GM12878 (cell line): Measurements from ENCODE around the gene BCAS3. TPM values are rescaled to one million over a fixed set of nuclear protein-coding genes. Genes with fewer than 3 reads are reported as not detected.

ENCODE experiments used
- ATAC-seq: fragments of 200-7000 bp; cut with Tn5 transposase; 3 replicates; pipeline ENCODE4 v1.9.1; 2020; ENCODE audit warnings: mild to moderate bottlenecking, moderate library complexity
- BruUV-seq: library from RNA; stranded (reverse); fragments of 400-500 nt; replicated peaks from 2 replicates; lab custom pipeline; 2021; lab: Mats Ljungman, UMichigan
- CTCF ChIA-PET: fragments of 300-600 bp; sonication (Branson Sonifier 250); formaldehyde crosslinking; extraction: SDS; loops from one replicate; lab custom pipeline; 2021; ENCODE audit warnings: inconsistent platforms; lab: Yijun Ruan, JAX
- POLR2A ChIA-PET: fragments of 350-600 bp; formaldehyde crosslinking; extraction: SDS; loops from one replicate; lab custom pipeline; 2021; ENCODE audit warnings: inconsistent platforms; lab: Charles Lee
- RAD21 ChIA-PET: fragments of 300-600 bp; sonication (Branson Sonifier 250); formaldehyde crosslinking; loops from one replicate; lab custom pipeline; 2023; ENCODE audit warnings: antibody characterized with exemption; ENCODE audit not compliant: unreplicated experiment; lab: Charles Lee
- SMC1A ChIA-PET: fragments of 300-600 bp; sonication (Branson Sonifier 250); formaldehyde crosslinking; loops from one replicate; lab custom pipeline; 2023; ENCODE audit not compliant: unreplicated experiment, uncharacterized antibody; lab: Charles Lee
- DNase-seq: peaks from one replicate; pipeline ENCODE4 v3.0.0-alpha.2; 2011; ENCODE audit warnings: low read depth, low spot score
- FAIRE-seq: peaks from 3 replicates; lab custom pipeline; 2011; peaks lifted over from hg19 to GRCh38; lab: Jason Lieb, UNC
- H2AFZ ChIP-seq: 2 replicates; pipeline ENCODE4 v1.6.0; 2011; ENCODE audit warnings: low read depth, low read length, control low read depth; ENCODE audit not compliant: control insufficient read depth
- H3K27ac ChIP-seq: 2 replicates; pipeline ENCODE4 v1.5.1; 2011; ENCODE audit warnings: control low read depth; ENCODE audit not compliant: control insufficient read depth, insufficient read depth
- H3K27me3 ChIP-seq, 2 experiments: replicated peaks in 1 of 2; 2 replicates each; pipeline versions ENCODE4 v1.6.0 to v1.6.1; 2011; ENCODE audit warnings: low read length in 1 of 2; ENCODE audit not compliant: control insufficient read depth in 2 of 2, insufficient read depth in 2 of 2
- H3K36me3 ChIP-seq, 2 experiments: 2 replicates each; pipeline ENCODE4 v1.5.1; 2011; ENCODE audit warnings: low read length in 1 of 2; ENCODE audit not compliant: control insufficient read depth in 2 of 2, insufficient read depth in 2 of 2
- H3K4me1 ChIP-seq: 2 replicates; pipeline ENCODE4 v1.6.1; 2011; ENCODE audit warnings: mild to moderate bottlenecking, low read length, moderate library complexity, mixed read lengths; ENCODE audit not compliant: control insufficient read depth, insufficient read depth
- H3K4me2 ChIP-seq: 2 replicates; pipeline ENCODE4 v1.6.0; 2011; ENCODE audit warnings: control low read depth; ENCODE audit not compliant: control insufficient read depth, insufficient read depth
- H3K4me3 ChIP-seq: fragments of 200-600 bp; sonication (generic); 2 replicates; pipeline ENCODE4 v1.5.1; 2016
- H3K79me2 ChIP-seq: 2 replicates; pipeline ENCODE4 v1.6.0; 2011; ENCODE audit warnings: low read length; ENCODE audit not compliant: control insufficient read depth, insufficient read depth
- H3K9ac ChIP-seq: 2 replicates; pipeline ENCODE4 v1.8.0; 2011; ENCODE audit warnings: low read length, control low read depth, mixed read lengths; ENCODE audit not compliant: control insufficient read depth, insufficient read depth
- H3K9me3 ChIP-seq: replicated peaks from 3 replicates; pipeline ENCODE4 v1.5.1; 2011; ENCODE audit warnings: mild to moderate bottlenecking, low read length; ENCODE audit not compliant: control insufficient read depth, insufficient read depth
- H4K20me1 ChIP-seq: 2 replicates; pipeline ENCODE4 v1.6.0; 2011; ENCODE audit not compliant: control insufficient read depth, insufficient read depth
- HDAC2 ChIP-seq: fragments of 200-600 bp; sonication (generic); IDR thresholded peaks from 2 replicates; pipeline ENCODE4 v1.6.1; 2017
- TBL1XR1 ChIP-seq: IDR thresholded peaks from 2 replicates; pipeline ENCODE4 v1.6.1; 2012; ENCODE audit warnings: low read depth, low read length, improper control_type of control experiment
- WGBS: methylation state at CpG from one replicate; pipeline ENCODE4 v1.1.6; 2016; ENCODE audit warnings: low lambda C conversion rate; ENCODE audit not compliant: insufficient replicate concordance, insufficient coverage; ENCODE audit errors: missing lambda C conversion rate; 5-methylcytosine and 5-hydroxymethylcytosine counted together
- in situ Hi-C: fragments of 300-500 bp; cut with MboI; formaldehyde crosslinking; loops from 9 replicates; pipeline ENCODE4 v1.14.3; 2018; ENCODE audit warnings: mixed read lengths
- intact Hi-C: fragments of 100-400 bp; cut with micrococcal nuclease; formaldehyde crosslinking; loops from one replicate; pipeline ENCODE4 v1.14.2; 2022; ENCODE audit not compliant: unreplicated experiment
- polyA plus RNA-seq, 11 experiments: library from polyadenylated mRNA; depleted of rRNA in 4 of 11; unstranded in 6 of 11; stranded (reverse) in 5 of 11; fragments of >200 nt; fragmentation: Nextera tagmentation in 4 of 11; fragmentation: Illumina TruSeq in 1 of 11; extraction: Ambion mirVana in 4 of 11; extraction: Trizol in 1 of 11; gene quantifications; 1 replicate in 1 of 11; 2 replicates in 10 of 11; pipeline versions ENCODE4 v1.2.1 to v1.2.3, GENCODE V29; 2011 to 2016; ENCODE audit warnings: inconsistent platforms in 2 of 11, missing spikeins in 2 of 11, low read depth in 1 of 11
- total RNA-seq, 4 experiments: library from RNA; depleted of rRNA in 3 of 4; stranded (reverse); fragments of >200 nt in 3 of 4; fragmentation: Illumina TruSeq in 1 of 4; extraction: Trizol in 1 of 4; gene quantifications; 2 replicates each; pipeline versions ENCODE4 v1.2.1 to v1.2.3, GENCODE V29; 2013 to 2021
- TF ChIP-seq, protein P1 (sequence below): fragments of 450-650 bp; IDR thresholded peaks from 2 replicates; pipeline ENCODE4 v1.6.1; 2016; ENCODE audit warnings: mild to moderate bottlenecking
- TF ChIP-seq, protein P2 (sequence below): fragments of 450-650 bp; IDR thresholded peaks from 2 replicates; pipeline ENCODE4 v1.6.1; 2016; ENCODE audit warnings: mild to moderate bottlenecking, moderate library complexity, borderline replicate concordance
- TF ChIP-seq, protein P3 (sequence below): IDR thresholded peaks from 2 replicates; pipeline ENCODE4 v1.6.1; 2012; ENCODE audit warnings: low read depth, low read length, improper control_type of control experiment

The BCAS3 gene
- total and polyA plus RNA-seq, 10 of the 15 experiments (the other 5 are each of a cell fraction or from before 2014, with no cell fraction given) = 2.1 to 11.0 (median 6.6) TPM

DNA sequence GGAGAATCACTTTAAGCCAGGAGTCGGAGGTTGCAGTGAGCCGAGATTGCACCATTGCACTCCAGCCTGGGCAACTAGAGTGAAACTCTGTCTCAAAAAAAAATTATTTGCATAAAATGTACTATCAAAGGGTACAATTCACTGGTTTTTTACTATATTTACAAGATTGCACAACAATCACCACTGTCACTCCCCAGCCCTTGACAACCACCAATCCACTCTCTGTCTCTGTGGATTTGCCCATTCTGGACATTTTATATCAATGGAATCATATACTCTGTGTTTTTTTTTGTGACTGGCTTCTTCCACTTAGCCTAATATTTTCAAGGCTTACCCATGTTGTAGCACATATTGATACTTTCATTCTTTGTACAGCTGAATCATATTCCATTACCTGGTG is 740.8 kb downstream of the BCAS3 start:
- SMC1A ChIA-PET = interaction anchor here (1.4 kb wide), 1 partner anchor 10 kb away, joined by 3 read pairs; no protein-coding TSS in a partner anchor
- H3K27ac ChIP-seq = no peak overlapping the region
- POLR2A ChIA-PET = interaction anchor here (0.6 kb wide), 1 partner anchor 645 kb away, joined by 3 read pairs; no protein-coding TSS in a partner anchor
- no peak for TF ChIP-seq HDAC2
- TF ChIP-seq, protein P1, sequence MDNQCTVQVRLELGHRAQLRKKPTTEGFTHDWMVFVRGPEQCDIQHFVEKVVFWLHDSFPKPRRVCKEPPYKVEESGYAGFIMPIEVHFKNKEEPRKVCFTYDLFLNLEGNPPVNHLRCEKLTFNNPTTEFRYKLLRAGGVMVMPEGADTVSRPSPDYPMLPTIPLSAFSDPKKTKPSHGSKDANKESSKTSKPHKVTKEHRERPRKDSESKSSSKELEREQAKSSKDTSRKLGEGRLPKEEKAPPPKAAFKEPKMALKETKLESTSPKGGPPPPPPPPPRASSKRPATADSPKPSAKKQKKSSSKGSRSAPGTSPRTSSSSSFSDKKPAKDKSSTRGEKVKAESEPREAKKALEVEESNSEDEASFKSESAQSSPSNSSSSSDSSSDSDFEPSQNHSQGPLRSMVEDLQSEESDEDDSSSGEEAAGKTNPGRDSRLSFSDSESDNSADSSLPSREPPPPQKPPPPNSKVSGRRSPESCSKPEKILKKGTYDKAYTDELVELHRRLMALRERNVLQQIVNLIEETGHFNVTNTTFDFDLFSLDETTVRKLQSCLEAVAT = no peak
- TF ChIP-seq TBL1XR1 = no peak
- TF ChIP-seq, protein P2, sequence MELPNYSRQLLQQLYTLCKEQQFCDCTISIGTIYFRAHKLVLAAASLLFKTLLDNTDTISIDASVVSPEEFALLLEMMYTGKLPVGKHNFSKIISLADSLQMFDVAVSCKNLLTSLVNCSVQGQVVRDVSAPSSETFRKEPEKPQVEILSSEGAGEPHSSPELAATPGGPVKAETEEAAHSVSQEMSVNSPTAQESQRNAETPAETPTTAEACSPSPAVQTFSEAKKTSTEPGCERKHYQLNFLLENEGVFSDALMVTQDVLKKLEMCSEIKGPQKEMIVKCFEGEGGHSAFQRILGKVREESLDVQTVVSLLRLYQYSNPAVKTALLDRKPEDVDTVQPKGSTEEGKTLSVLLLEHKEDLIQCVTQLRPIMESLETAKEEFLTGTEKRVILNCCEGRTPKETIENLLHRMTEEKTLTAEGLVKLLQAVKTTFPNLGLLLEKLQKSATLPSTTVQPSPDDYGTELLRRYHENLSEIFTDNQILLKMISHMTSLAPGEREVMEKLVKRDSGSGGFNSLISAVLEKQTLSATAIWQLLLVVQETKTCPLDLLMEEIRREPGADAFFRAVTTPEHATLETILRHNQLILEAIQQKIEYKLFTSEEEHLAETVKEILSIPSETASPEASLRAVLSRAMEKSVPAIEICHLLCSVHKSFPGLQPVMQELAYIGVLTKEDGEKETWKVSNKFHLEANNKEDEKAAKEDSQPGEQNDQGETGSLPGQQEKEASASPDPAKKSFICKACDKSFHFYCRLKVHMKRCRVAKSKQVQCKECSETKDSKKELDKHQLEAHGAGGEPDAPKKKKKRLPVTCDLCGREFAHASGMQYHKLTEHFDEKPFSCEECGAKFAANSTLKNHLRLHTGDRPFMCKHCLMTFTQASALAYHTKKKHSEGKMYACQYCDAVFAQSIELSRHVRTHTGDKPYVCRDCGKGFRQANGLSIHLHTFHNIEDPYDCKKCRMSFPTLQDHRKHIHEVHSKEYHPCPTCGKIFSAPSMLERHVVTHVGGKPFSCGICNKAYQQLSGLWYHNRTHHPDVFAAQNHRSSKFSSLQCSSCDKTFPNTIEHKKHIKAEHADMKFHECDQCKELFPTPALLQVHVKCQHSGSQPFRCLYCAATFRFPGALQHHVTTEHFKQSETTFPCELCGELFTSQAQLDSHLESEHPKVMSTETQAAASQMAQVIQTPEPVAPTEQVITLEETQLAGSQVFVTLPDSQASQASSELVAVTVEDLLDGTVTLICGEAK = no peak
- TF ChIP-seq, protein P3, sequence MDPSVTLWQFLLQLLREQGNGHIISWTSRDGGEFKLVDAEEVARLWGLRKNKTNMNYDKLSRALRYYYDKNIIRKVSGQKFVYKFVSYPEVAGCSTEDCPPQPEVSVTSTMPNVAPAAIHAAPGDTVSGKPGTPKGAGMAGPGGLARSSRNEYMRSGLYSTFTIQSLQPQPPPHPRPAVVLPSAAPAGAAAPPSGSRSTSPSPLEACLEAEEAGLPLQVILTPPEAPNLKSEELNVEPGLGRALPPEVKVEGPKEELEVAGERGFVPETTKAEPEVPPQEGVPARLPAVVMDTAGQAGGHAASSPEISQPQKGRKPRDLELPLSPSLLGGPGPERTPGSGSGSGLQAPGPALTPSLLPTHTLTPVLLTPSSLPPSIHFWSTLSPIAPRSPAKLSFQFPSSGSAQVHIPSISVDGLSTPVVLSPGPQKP = no peak
- TF ChIP-seq, all 136 proteins: peak for 0
- Histone ChIP-seq H3K4me1 (no peaks in the 10 kb centered on the region), H3K9ac (no peak overlapping the region), H2AFZ (no peak overlapping the region), H3K9me3 (peaks cover 1% of the 10 kb centered on the region; the same call in 1 of the 3 replicates), H3K4me2 (no peak overlapping the region), H3K27me3 (peaks cover under 1 to 2% of the 10 kb centered on the region in 2 experiments; a peak in 2 of 4 replicates), H3K4me3 (no peak overlapping the region), H3K36me3 (no peaks in the 10 kb centered on the region), H3K79me2 (no peaks in the 10 kb centered on the region), H4K20me1 (no peaks in the 10 kb centered on the region)
- no TSS peak for BruUV-seq
- in situ Hi-C loops (loop anchor here (5.0 to 10.0 kb wide), 2 partner anchors 419 to 686 kb away; no protein-coding TSS in a partner anchor), intact Hi-C loops (loop anchor here (5.0 kb wide), 1 partner anchor 689 kb away; no protein-coding TSS in a partner anchor)
- DNase-seq (no peak), ATAC-seq (no peak), FAIRE-seq (no peak)
- CTCF ChIA-PET = interaction anchor here (0.8 to 1.1 kb wide), 2 partner anchors 16 to 19 kb away, joined by 3 read pairs; no protein-coding TSS in a partner anchor
- WGBS = 22% methylated on average over 2 of the region's 2 CpGs
- RAD21 ChIA-PET = no interaction called here
